ENCODE data around the gene RAB8B.

The RAB8B gene

GRCh38 chr15:63146684-63147083 is 42.7 kb upstream of the RAB8B start:
- no peak overlapping the region for H3K9ac ChIP-seq (ENCODE audit: low read length)
- TF ChIP-seq EZH2phosphoT487 (IDR thresholded peaks at IDR 0.05; ENCODE audit: low read length) = no peak
- TF ChIP-seq EZH2 (optimal IDR thresholded peaks at IDR 0.05; ENCODE audit: low read depth, low read length) = no peak
- no peaks in the 10 kb centered on the region for H3K27me3 ChIP-seq (replicated peaks; ENCODE audit: insufficient read depth, low read length)
- H3K9me2 ChIP-seq (replicated peaks; ENCODE audit: insufficient read depth, low read length) = no peaks in the 10 kb centered on the region
- H2AFZ ChIP-seq (ENCODE audit: low read length) = no peak overlapping the region
- no peaks in the 10 kb centered on the region for H3K9me3 ChIP-seq (replicated peaks; ENCODE audit: insufficient read depth, low read length)
- H3K4me3 ChIP-seq (ENCODE audit: low read length) = no peak overlapping the region
- H3K79me2 ChIP-seq (ENCODE audit: low read length) = no peaks in the 10 kb centered on the region
- H3K27ac ChIP-seq (ENCODE audit: low read length) = no peak overlapping the region
- no peaks in the 10 kb centered on the region for H4K20me1 ChIP-seq (ENCODE audit: insufficient read depth, low read length)
- H3K36me3 ChIP-seq (replicated peaks; ENCODE audit: insufficient read depth, low read length) = 0 out of 2 replicates have a peak, but pooled peaks cover 3% of the 10 kb centered on the region
- H3K4me1 ChIP-seq (ENCODE audit: low read length) = no peaks in the 10 kb centered on the region
- no peak overlapping the region for H3K4me2 ChIP-seq (ENCODE audit: low read depth, low read length)
- no peak for DNase-seq
- no peaks in the 10 kb centered on the region; the same call in 1 of the 2 replicates for H3F3A ChIP-seq (ENCODE audit: insufficient read depth, low read length)

- Histone ChIP-seq H3K27me3 (replicated peaks; ENCODE audit: insufficient read depth, low read length) (no peaks in the 10 kb centered on the region), H3K79me2 (ENCODE audit: low read length) (peaks cover 15% of the 10 kb centered on the region), H3K4me2 (ENCODE audit: low read depth, low read length) (no peak overlapping the region), H4K20me1 (ENCODE audit: insufficient read depth, low read length) (no peaks in the 10 kb centered on the region), H2AFZ (ENCODE audit: low read length) (no peak overlapping the region), H3K4me3 (ENCODE audit: low read length) (no peak overlapping the region), H3K9me3 (replicated peaks; ENCODE audit: insufficient read depth, low read length) (no peaks in the 10 kb centered on the region), H3K4me1 (ENCODE audit: low read length) (0 out of 2 replicates have a peak, but pooled peaks cover 5% of the 10 kb centered on the region), H3K9me2 (replicated peaks; ENCODE audit: insufficient read depth, low read length) (no peaks in the 10 kb centered on the region), H3F3A (ENCODE audit: insufficient read depth, low read length) (peaks cover 8% of the 10 kb centered on the region; the same call in 1 of the 2 replicates), H3K36me3 (replicated peaks; ENCODE audit: insufficient read depth, low read length) (peaks cover 3% of the 10 kb centered on the region; the same call in 1 of the 2 replicates), H3K27ac (ENCODE audit: low read length) (no peak overlapping the region), H3K9ac (ENCODE audit: low read length) (no peak overlapping the region)
- no peak for DNase-seq
- no peak for TF ChIP-seq EZH2phosphoT487 (IDR thresholded peaks at IDR 0.05; ENCODE audit: low read length)
- TF ChIP-seq EZH2 (optimal IDR thresholded peaks at IDR 0.05; ENCODE audit: low read depth, low read length) = no peak
- no peak for TF ChIP-seq CTCF (IDR thresholded peaks at IDR 0.05; ENCODE audit: low read length)
These were observed 37.7 kb upstream of the RAB8B start for GRCh38 chr15:63151665-63152064.

GRCh38 chr15:63155486-63155885 is 33.9 kb upstream of the RAB8B start:
- Histone ChIP-seq H3K4me3 (ENCODE audit: low read length) (no peak overlapping the region), H3K79me2 (ENCODE audit: low read length) (peaks cover 17% of the 10 kb centered on the region), H3K9ac (ENCODE audit: low read length) (peak overlapping the region; percentile 80; the same call in 1 of the 2 replicates)

More at GRCh38 chr15:63155486-63155885, 33.9 kb upstream of the RAB8B start:
- no peak for DNase-seq
- no peaks in the 10 kb centered on the region for H3K27me3 ChIP-seq (replicated peaks; ENCODE audit: insufficient read depth, low read length)
- TF ChIP-seq CTCF (IDR thresholded peaks at IDR 0.05; ENCODE audit: low read length) (no peak), EZH2 (optimal IDR thresholded peaks at IDR 0.05; ENCODE audit: low read depth, low read length) (no peak), EZH2phosphoT487 (IDR thresholded peaks at IDR 0.05; ENCODE audit: low read length) (no peak)
- H2AFZ ChIP-seq (ENCODE audit: low read length) = no peak overlapping the region
- no peaks in the 10 kb centered on the region for H3K9me3 ChIP-seq (replicated peaks; ENCODE audit: insufficient read depth, low read length)
- peak overlapping the region; percentile 79 for H3K4me2 ChIP-seq (ENCODE audit: low read depth, low read length)
- H3F3A ChIP-seq (ENCODE audit: insufficient read depth, low read length) = peaks cover 20% of the 10 kb centered on the region
- no peaks in the 10 kb centered on the region for H3K9me2 ChIP-seq (replicated peaks; ENCODE audit: insufficient read depth, low read length)
- peaks cover 3% of the 10 kb centered on the region; the same call in 1 of the 2 replicates for H3K36me3 ChIP-seq (replicated peaks; ENCODE audit: insufficient read depth, low read length)
- no peaks in the 10 kb centered on the region for H4K20me1 ChIP-seq (ENCODE audit: insufficient read depth, low read length)
- 0 out of 2 replicates have a peak, but pooled peaks cover 5% of the 10 kb centered on the region for H3K4me1 ChIP-seq (ENCODE audit: low read length)
- no peak overlapping the region for H3K27ac ChIP-seq (ENCODE audit: low read length)

Data from MM.1S (cell line).